HT-29 (cell line): ENCODE data around the gene MAPK8IP3. TPM values are rescaled to one million over a fixed set of nuclear protein-coding genes. Genes with fewer than 3 reads are reported as not detected.
"Not testable (repeated sequence)": the region's sequence is repeated elsewhere in the genome, so short reads cannot be mapped to it uniquely, and the experiment has no call there.

ENCODE experiments used
- DNase-seq: peaks from one replicate; pipeline ENCODE4 v3.0.0-alpha.2; 2015; ENCODE audit warnings: low spot score
- total RNA-seq: library from RNA; depleted of rRNA; stranded (reverse); fragments of >200 nt; shearing (Covaris generic); gene quantifications from 2 replicates; pipeline ENCODE4 v1.2.3, GENCODE V29; 2014

MAPK8IP3 gene
- total RNA-seq, 1 experiment from 2014 or later, result 120 TPM

DNA sequence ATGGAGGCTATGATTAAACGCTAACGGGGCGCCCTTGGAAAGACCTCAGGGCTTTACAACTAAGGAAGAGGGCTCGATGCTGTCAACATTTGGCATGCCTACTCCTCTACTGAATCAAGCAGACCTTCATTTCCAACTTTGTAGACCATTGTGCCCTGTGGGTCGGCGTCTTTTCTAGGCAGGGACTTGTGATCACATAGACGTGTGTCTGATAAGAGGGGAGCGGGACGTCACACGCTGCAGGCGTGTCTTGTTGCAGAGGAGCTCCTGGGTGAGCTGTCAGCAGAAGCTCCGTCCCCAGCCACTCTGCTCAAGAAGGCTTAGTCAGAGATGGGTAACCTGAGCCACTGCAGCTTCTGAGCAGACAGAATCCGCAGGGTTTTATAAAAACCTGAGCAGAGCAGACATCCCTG lies 2.8 kb downstream of the MAPK8IP3 start:
- no peak for DNase-seq

DNA sequence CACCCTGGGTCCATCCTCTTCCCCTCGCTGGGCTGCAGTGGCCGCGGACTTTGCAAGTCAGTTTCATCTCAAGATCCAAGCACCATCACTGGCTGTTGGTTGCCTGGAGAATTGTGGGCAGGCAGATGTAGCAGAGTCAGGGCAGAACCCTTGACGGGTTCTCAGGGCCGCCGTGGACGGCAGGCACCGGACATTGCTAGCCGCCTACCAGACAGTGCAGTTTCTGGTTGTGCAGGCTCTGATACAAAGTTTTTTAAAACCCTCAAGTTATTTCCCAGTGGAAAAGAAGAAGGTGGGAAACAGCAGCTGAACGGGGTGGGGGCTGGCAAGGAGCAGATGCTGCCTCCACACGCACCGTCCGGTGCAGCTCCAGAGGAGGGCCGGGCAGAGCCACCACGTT lies 3.4 kb downstream of the MAPK8IP3 start:
- no peak for DNase-seq

DNA sequence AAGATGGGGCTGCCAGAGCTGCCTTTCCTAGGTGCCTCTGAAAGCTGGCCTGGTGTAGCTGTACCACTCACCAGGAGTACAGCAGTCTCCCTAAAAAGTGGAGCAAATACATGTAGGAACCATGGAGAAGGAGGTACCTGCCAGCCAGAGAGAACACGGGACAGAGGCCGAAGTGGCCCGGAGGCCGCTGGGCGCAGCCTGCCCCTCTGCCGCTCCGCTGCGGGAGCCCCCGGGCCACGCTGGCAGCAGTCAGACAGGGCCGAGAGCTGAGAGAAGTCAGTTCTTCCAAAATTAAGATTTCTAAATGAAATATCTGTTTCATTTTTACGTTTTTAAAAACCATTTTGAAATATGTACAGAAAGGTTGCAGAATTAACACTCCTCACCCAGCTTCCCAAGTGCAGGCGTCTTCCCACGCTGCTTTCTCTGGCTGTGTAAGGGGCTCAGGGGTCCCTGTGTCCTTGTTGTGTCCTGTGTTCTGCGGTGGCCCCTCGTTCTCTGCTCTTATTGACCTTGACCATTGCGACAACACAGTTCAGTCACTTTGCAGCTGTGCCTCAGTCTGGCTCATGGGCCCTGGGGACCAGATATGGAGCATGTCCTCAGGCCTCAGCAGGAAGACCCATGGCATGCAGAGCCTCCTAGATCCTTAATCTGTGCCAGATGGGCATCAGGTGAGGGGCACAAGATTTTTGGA lies 5.0 kb downstream of the MAPK8IP3 start:
- no peak for DNase-seq

DNA sequence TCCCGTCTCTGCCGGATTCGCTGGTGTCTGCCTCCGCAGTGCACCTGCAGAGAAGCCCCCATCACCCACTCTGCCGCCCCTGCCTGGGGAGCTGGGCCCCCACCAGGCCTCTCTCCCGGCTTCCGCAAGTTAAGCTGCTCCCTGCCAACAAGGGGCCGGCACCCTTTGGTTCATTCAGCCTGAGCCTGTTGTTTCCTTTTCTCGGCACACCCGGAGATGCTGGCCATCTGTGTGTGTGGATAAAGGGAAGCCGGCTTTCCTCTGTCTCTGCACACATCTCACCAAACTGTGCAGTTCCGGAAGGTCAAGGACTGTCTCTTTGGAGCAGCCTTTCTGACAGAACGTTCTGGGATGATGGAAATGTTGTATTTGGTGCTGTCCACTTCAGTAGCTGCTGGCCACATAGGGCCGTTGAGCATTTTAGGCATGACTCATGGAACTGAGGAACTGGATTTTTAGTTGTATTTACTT lies 6.8 kb downstream of the MAPK8IP3 start:
- DNase-seq, result no peak

DNA sequence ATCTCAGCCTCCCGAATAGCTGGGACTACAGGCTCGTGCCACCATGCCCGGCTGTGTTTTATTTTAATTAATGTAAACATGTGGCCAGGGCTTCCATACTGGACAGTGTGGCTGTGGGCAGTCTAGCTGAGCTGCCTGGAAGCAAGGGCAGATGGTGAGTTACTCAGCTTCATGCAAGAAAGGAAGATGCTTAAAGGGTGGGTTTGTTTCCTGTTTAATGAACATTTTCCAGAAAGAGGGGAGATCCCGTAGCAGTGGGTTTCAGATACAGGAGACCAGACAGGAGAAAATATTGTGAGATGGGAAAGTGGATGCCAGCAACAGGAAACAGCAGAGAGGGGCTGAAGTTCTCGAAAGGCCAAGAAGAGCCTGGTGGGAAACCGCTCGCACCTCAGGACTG lies 7.3 kb downstream of the MAPK8IP3 start:
- DNase-seq, result no peak

DNA sequence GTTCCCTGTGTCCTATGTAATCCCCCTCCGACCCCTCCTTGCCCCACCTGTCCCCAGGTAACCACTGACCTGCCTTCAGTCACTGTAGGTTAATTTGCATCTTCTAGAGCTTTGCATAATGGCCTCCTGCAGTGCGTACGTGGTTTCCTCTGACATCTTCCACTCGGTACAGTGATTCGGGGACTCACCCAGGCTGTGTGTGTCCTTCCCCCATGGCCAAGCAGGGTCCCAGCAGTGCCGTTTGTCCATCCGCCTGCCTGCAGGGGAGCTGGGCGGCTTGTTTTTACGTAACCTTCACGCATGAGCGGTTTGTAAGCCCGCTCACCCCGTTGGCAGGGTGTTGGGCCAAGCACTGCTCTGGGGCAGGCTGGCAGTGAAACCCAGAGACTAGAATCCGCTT lies 7.9 kb downstream of the MAPK8IP3 start:
- DNase-seq, result no peak

DNA sequence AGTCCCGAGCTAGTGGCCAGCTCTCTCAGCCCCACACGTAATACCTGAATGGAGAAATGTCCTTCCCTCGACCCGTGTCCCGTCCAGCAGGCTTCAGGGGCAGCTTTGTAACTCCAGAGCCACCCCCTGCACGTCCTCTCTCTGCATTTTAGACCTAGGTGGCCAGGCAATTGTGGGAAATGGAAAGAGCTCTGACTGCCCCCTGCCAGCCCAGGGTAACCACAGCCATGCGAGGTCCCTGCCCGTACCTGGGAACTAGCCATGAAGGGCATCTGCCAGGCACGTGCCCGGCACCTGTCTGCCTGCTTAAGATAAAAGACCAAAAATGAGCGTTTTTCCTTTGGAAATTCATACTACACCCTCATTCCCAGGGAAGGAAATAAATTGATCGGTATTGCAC lies 9.2 kb downstream of the MAPK8IP3 start:
- DNase-seq, result no peak

DNA sequence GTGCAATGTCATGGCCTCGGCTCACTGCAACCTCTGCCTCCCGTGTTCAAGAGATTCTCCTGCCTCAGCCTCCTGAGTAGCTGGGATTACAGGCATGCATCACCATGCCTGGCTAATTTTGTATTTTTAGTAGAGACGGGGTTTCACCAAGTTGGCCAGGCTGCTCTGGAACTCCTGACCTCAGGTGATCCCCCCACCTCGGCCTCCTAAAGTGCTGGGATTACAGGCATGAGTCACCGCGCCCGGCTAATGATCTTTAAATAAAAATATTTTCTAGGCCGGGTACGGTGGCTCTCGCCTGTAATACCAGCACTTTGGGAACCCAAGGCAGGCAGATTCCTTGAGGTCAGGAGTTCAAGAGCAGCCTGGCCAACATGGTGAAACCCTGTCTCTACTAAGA lies 12.2 kb downstream of the MAPK8IP3 start:
- not testable (repeated sequence) for DNase-seq

DNA sequence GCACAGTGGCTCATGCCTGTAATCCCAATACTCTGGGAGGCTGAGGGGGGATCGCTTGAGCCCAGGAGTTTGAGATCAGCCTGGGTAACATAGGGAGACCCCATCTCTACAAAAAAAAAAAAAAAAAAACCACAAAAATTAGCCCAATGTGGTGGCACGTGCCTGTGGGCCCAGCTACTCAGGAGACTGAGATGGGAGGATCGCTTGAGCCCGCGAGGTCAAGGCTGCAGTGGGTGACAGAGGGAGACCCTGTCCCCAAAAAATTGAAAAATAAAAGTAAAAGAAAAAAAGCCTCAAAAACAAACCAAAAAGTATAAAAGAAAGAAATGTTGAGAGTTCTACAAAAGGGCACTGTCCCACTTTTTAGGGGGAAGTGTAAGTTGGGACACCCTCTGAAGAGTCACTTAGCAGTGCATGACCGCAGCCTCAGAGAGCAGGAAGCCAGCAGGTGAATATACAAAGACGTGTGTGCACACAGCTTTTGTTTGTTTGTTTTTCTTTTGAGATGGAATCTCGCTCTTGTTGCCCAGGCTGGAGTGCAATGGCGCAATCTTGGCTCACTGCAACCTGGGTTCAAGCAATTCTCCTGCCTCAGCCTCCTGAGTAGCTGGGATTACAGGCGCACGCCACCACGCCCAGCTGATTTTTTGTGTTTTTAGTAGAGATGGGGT lies 13.7 kb downstream of the MAPK8IP3 start:
- peak; percentile 50 for DNase-seq

DNA sequence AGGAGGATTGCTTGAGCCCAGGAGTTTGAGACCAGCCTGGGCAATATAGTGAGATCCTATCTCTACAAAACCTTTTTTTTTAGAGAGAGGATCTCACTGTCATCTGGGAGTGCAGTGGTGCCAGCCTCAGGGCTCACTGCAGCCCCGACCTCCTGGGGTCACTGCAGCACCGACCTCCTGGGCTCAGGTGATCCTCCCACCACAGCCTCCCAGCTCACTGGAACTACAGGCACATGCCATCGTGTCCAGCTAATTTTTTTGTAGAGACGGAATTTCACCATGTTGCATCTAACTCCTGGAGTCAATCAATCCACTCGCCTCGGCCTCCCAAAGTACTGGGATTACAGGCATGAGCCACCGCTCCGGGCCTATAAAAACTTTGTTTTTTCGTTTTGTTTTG lies 15.4 kb downstream of the MAPK8IP3 start:
- no peak for DNase-seq

DNA sequence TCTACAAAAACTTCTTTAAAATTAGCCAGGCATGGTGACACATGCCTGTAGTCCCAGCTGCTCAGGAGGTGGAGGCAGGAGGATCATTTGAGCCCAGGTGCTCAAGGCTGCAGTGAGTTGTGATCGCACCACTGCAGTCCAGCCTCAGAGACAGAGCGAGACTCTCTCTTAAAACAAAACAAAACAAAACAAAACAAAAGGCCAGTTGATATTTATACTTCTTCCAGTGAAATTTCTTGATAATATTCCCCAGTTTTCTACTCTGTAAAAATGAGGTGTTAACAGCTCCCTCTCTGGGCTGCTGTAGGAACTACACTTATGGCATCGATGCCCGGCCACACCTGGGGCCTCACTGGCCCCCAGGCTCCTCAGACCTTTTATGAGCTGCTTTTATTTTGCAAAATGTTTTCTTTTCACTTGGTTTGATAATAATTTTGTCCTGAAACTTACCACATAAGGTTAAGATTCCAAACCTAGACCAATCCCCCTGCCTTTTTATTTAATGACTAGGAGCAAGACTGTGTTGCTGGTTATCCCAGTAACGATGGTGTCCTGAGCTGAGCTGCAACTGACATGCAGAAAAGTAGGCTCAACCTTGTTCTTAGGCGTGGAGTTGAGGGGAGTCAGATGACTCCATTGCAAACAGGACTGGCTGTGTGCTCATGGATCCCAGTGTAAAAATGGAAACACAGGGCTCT lies 17.6 kb downstream of the MAPK8IP3 start:
- DNase-seq, result peak; percentile 75

DNA sequence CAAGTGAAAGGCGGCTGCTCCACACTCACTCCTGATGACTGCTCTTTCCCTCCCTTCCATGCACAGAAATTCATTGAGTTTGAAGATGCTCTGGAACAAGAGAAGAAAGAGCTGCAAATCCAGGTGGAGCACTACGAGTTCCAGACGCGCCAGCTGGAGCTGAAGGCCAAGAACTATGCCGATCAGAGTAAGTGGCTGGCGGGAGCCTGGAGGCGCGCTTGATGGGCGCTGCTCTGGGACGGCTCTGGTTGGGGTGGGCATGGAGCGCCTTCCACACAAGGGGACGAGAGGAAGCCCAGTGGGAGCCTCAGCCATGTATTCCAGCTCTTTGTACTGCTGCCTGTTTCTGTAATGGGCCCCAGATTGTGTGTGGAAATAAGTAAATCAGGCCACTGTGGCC lies 18.5 kb downstream of the MAPK8IP3 start:
- no peak for DNase-seq

DNA sequence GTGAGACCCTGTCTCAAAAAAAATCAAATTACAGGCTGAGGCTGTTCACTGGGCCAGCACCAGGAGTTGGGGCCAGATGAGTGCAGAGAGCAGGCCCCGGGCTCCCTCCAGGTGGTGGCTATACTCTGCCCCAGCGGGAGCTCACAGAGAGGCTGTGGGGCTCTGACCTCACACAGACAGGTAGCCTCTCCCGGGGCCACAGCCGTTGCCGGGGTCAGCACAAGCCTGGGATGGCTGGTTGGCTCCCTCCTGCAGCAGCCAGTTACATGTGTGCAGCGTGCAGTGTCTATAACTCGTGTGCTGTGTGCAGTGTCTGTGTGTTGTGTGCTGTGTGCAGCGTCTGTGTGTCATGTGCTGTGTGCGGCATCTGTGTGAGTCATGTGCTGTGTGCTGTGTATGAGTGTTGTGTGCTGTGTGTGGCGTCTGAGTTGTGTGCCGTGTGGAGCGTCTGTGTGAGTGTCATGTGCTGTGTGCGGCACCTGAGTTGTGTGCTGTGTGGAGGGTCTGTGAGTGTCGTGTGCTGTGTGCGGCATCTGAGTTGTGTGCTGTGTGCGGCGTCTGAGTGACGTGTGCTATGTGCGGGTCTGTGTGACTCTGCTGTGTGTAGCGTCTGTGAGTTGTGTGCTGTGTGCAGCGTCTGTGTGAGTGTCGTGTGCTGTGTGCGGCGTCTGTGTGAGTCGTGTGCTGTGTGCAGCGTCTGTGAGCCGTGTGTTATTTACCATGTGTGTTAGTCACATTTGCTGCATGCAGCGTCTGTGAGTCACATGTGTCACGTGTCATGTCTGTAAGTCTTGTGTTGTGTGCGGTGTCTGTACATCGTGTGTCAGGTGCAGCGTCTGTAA lies 20.9 kb downstream of the MAPK8IP3 start:
- no peak for DNase-seq

DNA sequence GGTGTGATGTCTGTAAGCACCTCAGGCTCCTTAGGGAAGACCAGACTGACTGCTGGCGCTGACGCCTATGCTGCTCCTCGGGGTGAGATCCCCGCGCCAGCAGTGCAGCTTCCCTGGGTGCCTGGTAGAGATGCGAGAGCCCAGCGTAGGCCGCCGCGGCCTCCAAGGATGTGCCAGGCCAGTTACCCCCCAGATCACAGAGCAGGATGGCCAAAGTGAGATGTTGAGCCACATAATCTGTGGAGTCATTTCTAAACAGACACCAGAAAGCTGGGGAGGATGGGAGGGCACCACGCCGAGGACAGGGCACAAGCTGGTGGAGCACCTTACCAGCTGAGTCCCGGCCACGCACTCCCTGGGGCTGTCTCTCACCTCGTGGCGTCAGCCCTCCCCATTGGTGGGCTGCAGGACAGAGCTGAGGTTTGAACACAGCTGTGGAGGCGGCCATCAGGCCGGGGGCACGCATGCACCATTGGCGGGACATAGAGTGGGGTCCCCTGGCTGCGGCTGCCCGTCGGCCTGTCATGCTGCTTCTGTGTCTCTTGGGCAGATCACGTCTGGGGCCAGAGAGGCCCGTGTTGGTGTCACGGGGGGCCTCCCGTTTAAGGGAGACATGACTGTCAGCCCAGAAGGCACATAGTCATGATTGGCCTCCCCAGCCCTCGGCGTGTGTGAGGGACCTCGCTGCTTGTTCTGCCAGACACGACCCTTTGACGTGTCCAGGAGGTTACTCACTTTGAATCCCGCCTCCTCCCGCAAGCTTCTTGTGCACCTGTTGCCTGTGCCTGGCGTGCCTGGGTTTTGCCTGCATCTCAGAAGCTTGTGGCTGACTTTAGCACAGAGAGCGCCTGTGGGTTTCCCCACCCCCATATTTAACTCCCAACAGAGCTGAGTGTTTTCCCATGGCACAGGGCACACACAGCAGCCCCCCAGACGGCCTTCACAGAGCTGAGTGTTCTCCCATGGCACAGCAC lies 21.9 kb downstream of the MAPK8IP3 start:
- DNase-seq, result no peak

DNA sequence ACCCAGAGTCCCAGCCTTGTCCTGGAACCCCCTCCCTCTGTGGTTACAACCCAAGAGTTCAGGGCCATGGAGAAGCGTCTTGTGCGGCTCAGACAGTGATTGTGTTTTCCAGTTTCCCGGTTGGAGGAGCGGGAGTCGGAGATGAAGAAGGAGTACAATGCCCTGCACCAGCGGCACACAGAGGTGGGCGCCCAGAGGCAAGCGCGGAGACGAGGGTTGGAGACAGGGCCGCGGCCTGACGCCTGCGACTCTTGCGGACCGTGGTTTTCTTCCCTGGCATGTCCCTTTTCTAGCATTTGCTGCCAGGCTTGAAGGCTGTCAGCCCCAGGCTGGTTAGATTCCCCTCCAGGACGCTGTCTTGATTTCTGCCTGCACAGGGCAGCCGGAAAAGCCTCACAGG lies 23.0 kb downstream of the MAPK8IP3 start:
- DNase-seq, result no peak

DNA sequence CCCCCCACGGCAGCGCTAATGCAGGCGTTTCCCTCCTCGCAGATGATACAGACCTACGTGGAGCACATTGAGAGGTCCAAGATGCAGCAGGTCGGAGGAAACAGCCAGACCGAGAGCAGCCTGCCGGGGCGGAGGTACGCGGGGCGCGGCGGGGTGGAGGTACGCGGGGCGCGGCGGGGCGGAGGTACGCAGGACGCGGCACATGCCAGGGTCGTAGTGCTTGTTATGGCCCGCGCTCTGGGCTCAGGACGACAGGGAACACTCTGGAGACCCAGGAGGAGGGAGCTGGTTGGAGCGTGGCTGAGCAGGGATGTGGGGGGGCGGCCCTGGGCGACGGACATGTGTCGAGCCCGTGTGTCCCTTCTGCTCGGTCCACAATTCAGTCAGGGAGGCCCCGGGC lies 23.4 kb downstream of the MAPK8IP3 start:
- no peak for DNase-seq

DNA sequence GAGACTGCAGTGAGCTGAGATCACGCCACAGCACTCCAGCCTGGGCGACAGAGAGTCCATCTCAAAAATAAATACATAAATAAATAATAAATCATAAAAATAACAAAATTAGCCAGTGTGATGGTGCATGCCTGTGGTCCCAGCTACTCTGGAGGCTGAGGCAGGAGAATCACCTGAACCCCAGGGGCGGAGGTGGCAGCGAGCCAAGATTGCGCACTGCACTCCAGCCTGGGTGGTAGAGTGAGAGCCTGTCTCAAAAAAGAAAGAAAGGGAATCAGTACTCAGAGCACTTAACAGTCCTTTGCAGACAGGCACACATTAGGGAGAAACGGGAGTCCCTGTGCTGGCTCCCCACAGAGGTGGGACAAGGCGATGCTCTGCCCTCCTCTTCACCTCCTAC lies 25.1 kb downstream of the MAPK8IP3 start:
- DNase-seq, result no peak

DNA sequence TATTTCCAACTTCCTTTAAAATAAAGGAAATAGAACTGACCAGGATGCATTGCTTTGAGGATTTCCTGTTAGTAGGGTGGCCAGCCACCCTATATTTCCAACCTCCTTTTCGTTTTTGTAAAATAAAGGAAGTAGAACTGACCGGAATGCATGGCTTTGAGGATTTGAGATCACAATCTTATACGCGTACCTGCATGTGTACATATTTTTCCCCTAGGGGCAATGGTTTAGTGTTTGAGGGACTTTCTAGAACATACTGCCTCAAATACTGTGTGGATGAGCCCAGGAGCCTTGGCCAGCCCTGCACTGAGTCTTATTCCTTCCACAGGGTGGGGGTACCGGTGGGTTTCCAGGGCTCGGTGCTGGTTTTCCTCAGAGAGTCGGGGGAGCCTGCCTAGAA lies 25.6 kb downstream of the MAPK8IP3 start:
- no peak for DNase-seq

DNA sequence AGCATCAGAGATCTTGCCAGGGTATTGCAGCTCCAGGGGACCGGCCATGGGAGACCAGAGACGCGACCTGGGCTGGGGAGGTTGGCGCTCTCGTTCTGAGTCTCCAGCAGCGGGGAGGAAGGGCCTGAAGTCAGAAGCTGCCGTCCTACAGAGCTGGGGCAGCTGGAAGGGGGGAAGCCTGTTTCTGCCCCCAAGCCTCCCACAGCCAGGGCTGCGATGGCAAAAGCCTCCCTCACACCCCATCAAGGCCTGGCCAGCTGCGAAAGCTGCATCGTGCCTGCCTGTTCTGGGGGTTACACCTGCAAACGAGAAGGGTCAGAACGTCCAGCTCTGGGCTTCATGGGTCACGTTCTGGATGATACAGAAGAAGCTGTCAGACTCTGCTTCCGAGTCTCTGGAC lies 26.1 kb downstream of the MAPK8IP3 start:
- no peak for DNase-seq

DNA sequence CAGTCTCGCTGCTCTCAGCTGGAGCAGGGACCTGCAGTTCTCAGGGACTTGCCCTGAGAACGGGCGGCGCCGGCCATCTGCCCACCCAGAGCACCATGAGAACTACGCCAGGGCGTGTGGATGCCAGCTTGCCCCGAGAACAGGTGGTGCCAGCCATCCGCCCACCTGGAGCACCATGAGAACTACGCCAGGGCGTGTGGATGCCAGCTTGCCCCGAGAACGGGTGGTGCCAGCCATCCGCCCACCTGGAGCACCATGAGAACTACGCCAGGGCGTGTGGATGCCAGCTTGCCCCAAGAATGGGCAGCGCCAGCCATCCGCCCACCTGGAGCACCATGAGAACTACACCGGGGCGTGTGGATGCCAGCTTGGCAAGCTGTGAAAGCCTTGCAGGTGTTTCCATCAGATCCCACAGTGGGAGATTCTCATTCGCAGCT lies 26.6 kb downstream of the MAPK8IP3 start:
- not testable (repeated sequence) for DNase-seq

DNA sequence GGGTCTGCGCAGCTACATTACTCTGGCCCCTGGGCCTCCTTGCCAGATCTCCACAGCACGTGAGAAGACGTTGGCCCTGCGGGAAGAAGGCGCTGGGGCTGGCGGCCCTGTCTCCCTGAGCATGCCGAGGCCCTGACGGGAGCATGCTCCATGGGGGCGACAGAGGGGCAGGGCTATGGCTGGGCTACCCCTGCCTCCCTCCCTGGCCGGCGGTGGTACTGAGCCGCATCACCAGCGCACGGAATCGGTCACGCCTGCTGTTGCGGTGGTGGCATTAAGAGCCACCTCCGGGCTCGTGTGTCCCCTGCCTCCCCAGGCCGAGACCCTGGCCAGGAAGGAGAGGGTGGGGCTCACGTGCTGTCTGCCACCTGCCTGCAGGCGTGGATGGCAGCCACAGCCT lies 28.1 kb downstream of the MAPK8IP3 start:
- no peak for DNase-seq
